Measurements from ENCODE around the gene PCSK2. TPM values are rescaled to one million over a fixed set of nuclear protein-coding genes. Genes with fewer than 3 reads are reported as not detected.
A peak's percentile ranks its signal among the peaks of the same experiment; 100 is the strongest.

PCSK2 gene, protein sequence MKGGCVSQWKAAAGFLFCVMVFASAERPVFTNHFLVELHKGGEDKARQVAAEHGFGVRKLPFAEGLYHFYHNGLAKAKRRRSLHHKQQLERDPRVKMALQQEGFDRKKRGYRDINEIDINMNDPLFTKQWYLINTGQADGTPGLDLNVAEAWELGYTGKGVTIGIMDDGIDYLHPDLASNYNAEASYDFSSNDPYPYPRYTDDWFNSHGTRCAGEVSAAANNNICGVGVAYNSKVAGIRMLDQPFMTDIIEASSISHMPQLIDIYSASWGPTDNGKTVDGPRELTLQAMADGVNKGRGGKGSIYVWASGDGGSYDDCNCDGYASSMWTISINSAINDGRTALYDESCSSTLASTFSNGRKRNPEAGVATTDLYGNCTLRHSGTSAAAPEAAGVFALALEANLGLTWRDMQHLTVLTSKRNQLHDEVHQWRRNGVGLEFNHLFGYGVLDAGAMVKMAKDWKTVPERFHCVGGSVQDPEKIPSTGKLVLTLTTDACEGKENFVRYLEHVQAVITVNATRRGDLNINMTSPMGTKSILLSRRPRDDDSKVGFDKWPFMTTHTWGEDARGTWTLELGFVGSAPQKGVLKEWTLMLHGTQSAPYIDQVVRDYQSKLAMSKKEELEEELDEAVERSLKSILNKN
- total RNA-seq (2013), result not detected
- not detected for polyA plus RNA-seq
- not detected in 2 replicates for polyA minus RNA-seq
- 0 to 11.6 (median 0.08) reads per million in 11 experiments for total RNA-seq

DNA sequence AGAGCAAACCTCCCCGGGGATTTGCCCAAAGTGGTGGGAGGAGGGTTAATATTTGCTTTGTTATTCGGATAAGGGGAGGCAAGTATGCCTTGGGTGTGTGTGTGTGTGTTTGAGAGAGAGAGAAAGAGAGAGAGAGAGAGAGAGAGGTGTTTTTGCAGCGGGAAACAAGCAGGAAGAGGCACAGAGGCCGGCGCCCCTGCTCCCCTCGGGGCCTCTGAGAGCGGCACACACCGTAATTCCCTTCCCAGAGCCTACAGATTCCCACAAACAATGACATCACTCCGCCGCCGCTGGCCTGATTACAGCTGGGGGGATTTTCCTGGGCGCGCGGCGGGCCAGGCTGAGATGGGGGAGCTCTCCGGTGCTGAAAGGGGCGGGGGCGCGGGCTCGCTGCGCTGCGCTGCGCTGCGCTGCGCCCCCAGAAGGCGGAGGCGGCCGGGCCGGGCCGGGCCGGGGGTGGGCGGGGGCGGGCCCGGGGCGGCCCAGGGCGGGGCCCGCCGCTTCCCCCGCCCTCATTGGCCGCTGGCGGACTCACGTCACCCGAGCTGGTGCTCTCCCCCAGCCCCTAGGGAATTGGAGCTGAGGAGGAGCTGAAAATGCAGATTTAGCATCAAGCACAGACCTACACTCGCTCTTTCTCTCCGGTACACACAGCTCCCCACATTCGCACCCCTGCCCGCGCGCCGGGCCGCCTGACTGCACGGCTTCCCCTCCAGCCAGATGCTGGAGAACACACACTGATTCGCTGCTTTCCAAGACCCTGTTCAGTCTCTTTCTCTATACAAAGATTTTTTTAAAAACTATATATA lies at the start of gene PCSK2:
TSS of gene PCSK2 (plus strand) at position 631 of the 809 bp plus-strand sequence. CDS start 266 bp downstream, outside the sequence.
- intact Hi-C loops (cut with micrococcal nuclease), result no loop called here
- no peak within 1 kb of the TSS for H3K9ac ChIP-seq (ENCODE audit: insufficient read depth, low read length, poor library complexity, severe bottlenecking)
- Mint-ChIP-seq H3K27ac (no peak within 1 kb of the TSS), H3K4me1 (no peaks in the 10 kb centered on the region), H3K36me3 (peaks cover 0 to 3% of the 10 kb centered on the region in 2 donors), H3K27me3 (ENCODE audit: low read depth in 3 of 3) (peaks cover 51 to 53% (median 52%) of the 10 kb centered on the region in 3 donors), H3K4me3 (peak within 1 kb of the TSS in 1 of 2 donors; percentile 89), H3K9me3 (peaks cover 0 to 24% (median 12%) of the 10 kb centered on the region in 7 donors)
- WGBS (ENCODE audit: insufficient coverage), result 3% methylated on average over 8 of the region's 53 CpGs
- H4K20me1 ChIP-seq (ENCODE audit: insufficient read depth, low read length), result no peaks in the 10 kb centered on the region
- no peaks in the 10 kb centered on the region for H3K36me3 ChIP-seq (replicated peaks in 1 of 2; ENCODE audit: control insufficient read depth in 1 of 2, insufficient read depth in 2 of 2, low read length in 2 of 2)
- TF ChIP-seq, protein P1, sequence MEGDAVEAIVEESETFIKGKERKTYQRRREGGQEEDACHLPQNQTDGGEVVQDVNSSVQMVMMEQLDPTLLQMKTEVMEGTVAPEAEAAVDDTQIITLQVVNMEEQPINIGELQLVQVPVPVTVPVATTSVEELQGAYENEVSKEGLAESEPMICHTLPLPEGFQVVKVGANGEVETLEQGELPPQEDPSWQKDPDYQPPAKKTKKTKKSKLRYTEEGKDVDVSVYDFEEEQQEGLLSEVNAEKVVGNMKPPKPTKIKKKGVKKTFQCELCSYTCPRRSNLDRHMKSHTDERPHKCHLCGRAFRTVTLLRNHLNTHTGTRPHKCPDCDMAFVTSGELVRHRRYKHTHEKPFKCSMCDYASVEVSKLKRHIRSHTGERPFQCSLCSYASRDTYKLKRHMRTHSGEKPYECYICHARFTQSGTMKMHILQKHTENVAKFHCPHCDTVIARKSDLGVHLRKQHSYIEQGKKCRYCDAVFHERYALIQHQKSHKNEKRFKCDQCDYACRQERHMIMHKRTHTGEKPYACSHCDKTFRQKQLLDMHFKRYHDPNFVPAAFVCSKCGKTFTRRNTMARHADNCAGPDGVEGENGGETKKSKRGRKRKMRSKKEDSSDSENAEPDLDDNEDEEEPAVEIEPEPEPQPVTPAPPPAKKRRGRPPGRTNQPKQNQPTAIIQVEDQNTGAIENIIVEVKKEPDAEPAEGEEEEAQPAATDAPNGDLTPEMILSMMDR (IDR thresholded peaks at IDR 0.05), result no peak
- no peaks in the 10 kb centered on the region for H3K79me2 ChIP-seq (ENCODE audit: insufficient read depth, low read length)
- H3K27me3 ChIP-seq (ENCODE audit: control insufficient read depth in 2 of 2, insufficient read depth in 2 of 2, low read length in 2 of 2), result peaks cover 29 to 59% of the 10 kb centered on the region in 2 donors
- H3K27ac ChIP-seq (ENCODE audit: low read depth in 1 of 2, low read length in 2 of 2), result no peak within 1 kb of the TSS
- no peak within 1 kb of the TSS for H3K4me3 ChIP-seq (replicated peaks in 1 of 3; ENCODE audit: low read depth in 2 of 3, low read length in 3 of 3)
- DNase-seq, result no peak
- no peaks in the 10 kb centered on the region for H3K4me1 ChIP-seq (ENCODE audit: control insufficient read depth in 1 of 2, insufficient read depth in 2 of 2, low read length in 2 of 2)
- no peak within 1 kb of the TSS for H2AFZ ChIP-seq (ENCODE audit: insufficient read depth, low read depth, low read length, poor library complexity, severe bottlenecking)
- H3K9me3 ChIP-seq (replicated peaks in 1 of 2; ENCODE audit: control insufficient read depth in 1 of 2, insufficient read depth in 1 of 2, low read length in 2 of 2), result peaks cover 0 to 21% of the 10 kb centered on the region in 2 donors
- no peak within 1 kb of the TSS for H3K4me2 ChIP-seq (replicated peaks; ENCODE audit: extremely low read depth, low read length, poor library complexity, severe bottlenecking)

DNA sequence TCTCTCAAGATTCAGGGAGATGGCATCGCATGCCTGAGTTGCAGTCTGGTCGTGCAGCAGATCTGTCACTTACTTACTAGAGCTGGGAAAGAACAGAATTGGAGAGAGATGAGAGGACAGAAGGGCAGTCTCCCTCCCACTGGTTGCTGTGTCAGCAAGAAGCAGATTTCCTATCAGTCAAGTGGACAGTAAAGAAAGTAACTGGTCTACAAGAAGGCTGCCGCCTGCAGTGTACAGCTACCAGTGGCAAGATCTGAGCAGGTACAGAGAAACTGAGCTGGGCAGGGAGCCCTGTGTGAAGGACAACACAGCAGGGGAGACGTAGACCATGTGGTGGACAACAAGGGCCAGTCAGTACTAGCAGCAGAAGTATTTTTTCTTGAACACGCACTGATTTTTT lies 49.5 kb upstream of the PCSK2 start:
- intact Hi-C loops (cut with micrococcal nuclease), result no loop called here
- Mint-ChIP-seq H3K4me1 (no peaks in the 10 kb centered on the region), H3K9me3 (peaks cover 3 to 9% (median 6%) of the 10 kb centered on the region in 7 donors), H3K4me3 (no peak overlapping the region), H3K36me3 (no peaks in the 10 kb centered on the region), H3K27me3 (ENCODE audit: low read depth in 3 of 3) (peaks cover 0 to 4% (median 0%) of the 10 kb centered on the region in 3 donors), H3K27ac (no peak overlapping the region)
- Histone ChIP-seq H3K79me2 (ENCODE audit: insufficient read depth, low read length) (no peaks in the 10 kb centered on the region), H3K9ac (ENCODE audit: insufficient read depth, low read length, poor library complexity, severe bottlenecking) (no peak overlapping the region), H3K4me1 (ENCODE audit: control insufficient read depth in 1 of 2, insufficient read depth in 2 of 2, low read length in 2 of 2) (no peaks in the 10 kb centered on the region), H4K20me1 (ENCODE audit: insufficient read depth, low read length) (no peaks in the 10 kb centered on the region), H3K4me2 (replicated peaks; ENCODE audit: extremely low read depth, low read length, poor library complexity, severe bottlenecking) (no peak overlapping the region), H3K9me3 (replicated peaks in 1 of 2; ENCODE audit: control insufficient read depth in 1 of 2, insufficient read depth in 1 of 2, low read length in 2 of 2) (peaks cover 11 to 12% of the 10 kb centered on the region in 2 donors), H3K27me3 (ENCODE audit: control insufficient read depth in 2 of 2, insufficient read depth in 2 of 2, low read length in 2 of 2) (no peaks in the 10 kb centered on the region), H2AFZ (ENCODE audit: insufficient read depth, low read depth, low read length, poor library complexity, severe bottlenecking) (no peak overlapping the region), H3K36me3 (replicated peaks in 1 of 2; ENCODE audit: control insufficient read depth in 1 of 2, insufficient read depth in 2 of 2, low read length in 2 of 2) (no peaks in the 10 kb centered on the region), H3K4me3 (replicated peaks in 1 of 3; ENCODE audit: low read depth in 2 of 3, low read length in 3 of 3) (no peak overlapping the region), H3K27ac (ENCODE audit: low read depth in 1 of 2, low read length in 2 of 2) (no peak overlapping the region)
- TF ChIP-seq, protein P1 (IDR thresholded peaks at IDR 0.05), result no peak
- DNase-seq, result no peak
- WGBS (ENCODE audit: insufficient coverage), result 68% methylated on average over 4 of the region's 5 CpGs

Measured in CD14-positive monocyte (primary cell).